Endothelial cell (in vitro differentiated cells): ENCODE data around the gene AOC1. TPM values are rescaled to one million over a fixed set of nuclear protein-coding genes. Genes with fewer than 3 reads are reported as not detected.

Experiments used
- DNase-seq: peaks from one replicate; pipeline ENCODE4 v3.0.0; 2021; ENCODE audit warnings: low spot score
- H3K27ac Mint-ChIP-seq: one replicate; pipeline ENCODE4 v1.8.0; 2021; ENCODE audit warnings: mixed read lengths, inconsistent platforms; ENCODE audit not compliant: unreplicated experiment
- H3K27me3 Mint-ChIP-seq: one replicate; pipeline ENCODE4 v1.8.0; 2021; ENCODE audit warnings: mild to moderate bottlenecking, moderate library complexity, mixed read lengths, inconsistent platforms; ENCODE audit not compliant: unreplicated experiment
- H3K36me3 Mint-ChIP-seq: one replicate; pipeline ENCODE4 v1.8.0; 2021; ENCODE audit warnings: mild to moderate bottlenecking, low read depth, mixed read lengths, inconsistent platforms; ENCODE audit not compliant: unreplicated experiment
- H3K4me1 Mint-ChIP-seq: one replicate; pipeline ENCODE4 v1.8.0; 2021; ENCODE audit warnings: mild to moderate bottlenecking, mixed read lengths, inconsistent platforms; ENCODE audit not compliant: unreplicated experiment
- H3K4me3 Mint-ChIP-seq: one replicate; pipeline ENCODE4 v1.8.0; 2021; ENCODE audit warnings: mild to moderate bottlenecking, mixed read lengths, inconsistent platforms; ENCODE audit not compliant: unreplicated experiment
- H3K9me3 Mint-ChIP-seq: one replicate; pipeline ENCODE4 v1.8.0; 2021; ENCODE audit warnings: mixed read lengths, inconsistent platforms; ENCODE audit not compliant: unreplicated experiment
- total RNA-seq: library from RNA; stranded (reverse); fragmentation: NEBNext Ultra II Directional; extraction: Animal tissue kit (Norgen Biotek cat#: 25700); gene quantifications from one replicate; pipeline ENCODE4 v1.2.1, GENCODE V29; 2021; ENCODE audit not compliant: unreplicated experiment
- TF ChIP-seq, protein P1 (sequence below): fragments of 200-600 bp; sonication (generic); IDR thresholded peaks from one replicate; pipeline ENCODE4 v1.5.0; 2021; ENCODE audit warnings: antibody characterized with exemption; ENCODE audit not compliant: unreplicated experiment

The AOC1 gene
- total RNA-seq, 1 donor from 2014 or later = 0.41 TPM

DNA sequence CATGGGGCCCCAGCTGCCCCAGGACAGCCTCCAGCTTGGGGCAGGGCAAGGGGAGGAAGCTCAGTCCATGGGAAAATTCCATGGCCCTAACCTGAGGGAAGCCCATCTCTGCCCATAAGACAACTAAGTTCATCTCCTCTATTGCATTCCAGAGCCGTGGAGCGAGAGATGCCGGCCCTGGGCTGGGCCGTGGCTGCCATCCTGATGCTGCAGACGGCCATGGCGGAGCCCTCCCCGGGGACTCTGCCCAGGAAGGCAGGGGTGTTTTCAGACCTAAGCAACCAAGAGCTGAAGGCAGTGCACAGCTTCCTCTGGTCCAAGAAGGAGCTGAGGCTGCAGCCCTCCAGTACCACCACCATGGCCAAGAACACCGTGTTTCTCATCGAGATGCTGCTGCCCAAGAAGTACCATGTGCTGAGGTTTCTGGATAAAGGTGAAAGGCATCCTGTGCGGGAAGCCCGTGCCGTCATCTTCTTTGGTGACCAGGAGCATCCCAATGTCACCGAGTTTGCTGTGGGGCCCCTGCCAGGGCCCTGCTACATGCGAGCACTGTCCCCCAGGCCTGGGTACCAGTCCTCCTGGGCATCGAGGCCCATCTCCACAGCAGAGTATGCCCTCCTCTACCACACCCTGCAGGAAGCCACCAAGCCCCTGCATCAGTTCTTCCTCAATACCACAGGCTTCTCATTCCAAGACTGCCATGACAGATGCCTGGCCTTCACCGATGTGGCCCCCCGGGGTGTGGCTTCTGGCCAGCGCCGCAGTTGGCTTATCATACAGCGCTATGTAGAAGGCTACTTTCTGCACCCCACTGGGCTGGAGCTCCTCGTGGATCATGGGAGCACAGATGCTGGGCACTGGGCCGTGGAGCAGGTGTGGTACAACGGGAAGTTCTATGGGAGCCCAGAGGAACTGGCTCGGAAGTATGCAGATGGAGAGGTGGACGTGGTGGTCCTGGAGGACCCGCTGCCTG lies 4.3 kb downstream of the AOC1 start:
- no peak overlapping the region for H3K27ac Mint-ChIP-seq

GRCh38 chr7:150857276-150858055 lies 5.1 kb downstream of the AOC1 start:
- no peak for DNase-seq
- Mint-ChIP-seq H3K4me3 (no peak overlapping the region), H3K27me3 (peaks cover 4% of the 10 kb centered on the region), H3K4me1 (peaks cover 16% of the 10 kb centered on the region), H3K9me3 (no peaks in the 10 kb centered on the region), H3K27ac (no peak overlapping the region), H3K36me3 (peaks cover 3% of the 10 kb centered on the region)
- TF ChIP-seq, protein P1, sequence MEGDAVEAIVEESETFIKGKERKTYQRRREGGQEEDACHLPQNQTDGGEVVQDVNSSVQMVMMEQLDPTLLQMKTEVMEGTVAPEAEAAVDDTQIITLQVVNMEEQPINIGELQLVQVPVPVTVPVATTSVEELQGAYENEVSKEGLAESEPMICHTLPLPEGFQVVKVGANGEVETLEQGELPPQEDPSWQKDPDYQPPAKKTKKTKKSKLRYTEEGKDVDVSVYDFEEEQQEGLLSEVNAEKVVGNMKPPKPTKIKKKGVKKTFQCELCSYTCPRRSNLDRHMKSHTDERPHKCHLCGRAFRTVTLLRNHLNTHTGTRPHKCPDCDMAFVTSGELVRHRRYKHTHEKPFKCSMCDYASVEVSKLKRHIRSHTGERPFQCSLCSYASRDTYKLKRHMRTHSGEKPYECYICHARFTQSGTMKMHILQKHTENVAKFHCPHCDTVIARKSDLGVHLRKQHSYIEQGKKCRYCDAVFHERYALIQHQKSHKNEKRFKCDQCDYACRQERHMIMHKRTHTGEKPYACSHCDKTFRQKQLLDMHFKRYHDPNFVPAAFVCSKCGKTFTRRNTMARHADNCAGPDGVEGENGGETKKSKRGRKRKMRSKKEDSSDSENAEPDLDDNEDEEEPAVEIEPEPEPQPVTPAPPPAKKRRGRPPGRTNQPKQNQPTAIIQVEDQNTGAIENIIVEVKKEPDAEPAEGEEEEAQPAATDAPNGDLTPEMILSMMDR = no peak

More for the DNA sequence above, 4.3 kb downstream of the AOC1 start:
- peaks cover 19% of the 10 kb centered on the region for H3K4me1 Mint-ChIP-seq
- no peak overlapping the region for H3K4me3 Mint-ChIP-seq
- no peaks in the 10 kb centered on the region for H3K9me3 Mint-ChIP-seq
- TF ChIP-seq, protein P1 = no peak
- no peaks in the 10 kb centered on the region for H3K36me3 Mint-ChIP-seq
- peaks cover 7% of the 10 kb centered on the region for H3K27me3 Mint-ChIP-seq
- DNase-seq = no peak

- H3K27ac Mint-ChIP-seq = no peak overlapping the region
These were observed 6.2 kb downstream of the AOC1 start for GRCh38 chr7:150858236-150859197.

DNA sequence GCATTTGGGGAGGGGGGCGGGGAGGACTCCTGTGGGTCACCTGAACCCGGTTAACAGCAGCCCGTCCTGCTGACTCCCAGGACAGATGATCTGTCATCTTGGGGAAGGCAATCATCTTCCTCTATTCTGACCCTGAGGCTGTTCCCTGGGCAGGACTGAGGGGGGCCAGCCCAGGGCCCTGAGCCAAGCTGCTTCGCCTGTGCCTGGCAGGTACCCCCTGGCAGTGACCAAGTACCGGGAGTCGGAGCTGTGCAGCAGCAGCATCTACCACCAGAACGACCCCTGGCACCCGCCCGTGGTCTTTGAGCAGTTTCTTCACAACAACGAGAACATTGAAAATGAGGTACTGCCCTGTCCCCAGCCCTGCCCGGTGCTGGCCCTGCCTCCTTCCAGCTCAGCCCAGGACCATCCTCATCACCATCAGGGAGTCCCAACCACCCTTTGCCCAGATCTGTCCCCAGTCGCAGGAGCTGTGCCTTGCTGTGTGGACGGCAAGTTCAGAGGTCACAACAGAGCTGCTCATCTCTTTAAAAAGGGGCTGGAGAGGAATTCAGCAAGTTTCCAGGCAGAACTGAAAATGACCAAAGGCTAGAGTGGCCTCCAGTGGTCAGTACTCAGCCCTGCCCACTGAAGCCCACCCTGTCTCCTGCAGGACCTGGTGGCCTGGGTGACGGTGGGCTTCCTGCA lies 8.1 kb downstream of the AOC1 start:
- Mint-ChIP-seq H3K36me3 (peaks cover 12% of the 10 kb centered on the region), H3K4me3 (no peak overlapping the region), H3K27me3 (peaks cover 6% of the 10 kb centered on the region), H3K9me3 (peaks cover 7% of the 10 kb centered on the region), H3K4me1 (peaks cover 9% of the 10 kb centered on the region), H3K27ac (no peak overlapping the region)
- TF ChIP-seq, protein P1 = no peak
- DNase-seq = no peak

More at GRCh38 chr7:150858236-150859197, 6.2 kb downstream of the AOC1 start:
- DNase-seq = no peak
- no peak overlapping the region for H3K4me3 Mint-ChIP-seq
- H3K36me3 Mint-ChIP-seq = peaks cover 12% of the 10 kb centered on the region
- peaks cover 9% of the 10 kb centered on the region for H3K4me1 Mint-ChIP-seq
- H3K9me3 Mint-ChIP-seq = peaks cover 7% of the 10 kb centered on the region
- peaks cover 5% of the 10 kb centered on the region for H3K27me3 Mint-ChIP-seq
- TF ChIP-seq, protein P1 = no peak
